Measurements from ENCODE around the gene MAN2B1. TPM values are rescaled to one million over a fixed set of nuclear protein-coding genes. Genes with fewer than 3 reads are reported as not detected.
"Not testable (repeated sequence)": the region's sequence is repeated elsewhere in the genome, so short reads cannot be mapped to it uniquely, and the experiment has no call there.

Gene MAN2B1
- total RNA-seq, 1 donor from 2014 or later: 120 TPM

DNA sequence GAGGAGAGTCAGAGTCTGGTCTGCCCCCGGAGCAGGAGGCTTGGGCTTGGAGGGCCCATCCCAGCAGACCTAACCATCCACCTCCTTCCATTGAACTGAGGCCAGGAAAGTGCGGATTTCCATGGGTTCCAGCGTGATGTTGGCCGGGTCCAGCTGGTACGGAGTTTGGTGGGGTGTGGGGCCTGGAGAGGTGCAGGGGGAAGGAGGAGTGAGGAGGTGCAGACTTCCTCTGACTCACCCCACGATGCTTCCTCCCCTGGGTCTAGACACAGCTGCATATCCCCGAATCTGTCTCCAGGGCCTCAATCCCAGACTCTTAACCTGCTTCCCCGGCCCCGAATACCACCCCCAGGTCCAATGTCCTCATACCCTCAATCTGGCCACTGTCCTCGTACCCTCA is 20.0 kb downstream of the MAN2B1 start:
- no peak overlapping the region for H3K4me3 Mint-ChIP-seq (ENCODE audit: unreplicated experiment)
- TF ChIP-seq, protein P1, sequence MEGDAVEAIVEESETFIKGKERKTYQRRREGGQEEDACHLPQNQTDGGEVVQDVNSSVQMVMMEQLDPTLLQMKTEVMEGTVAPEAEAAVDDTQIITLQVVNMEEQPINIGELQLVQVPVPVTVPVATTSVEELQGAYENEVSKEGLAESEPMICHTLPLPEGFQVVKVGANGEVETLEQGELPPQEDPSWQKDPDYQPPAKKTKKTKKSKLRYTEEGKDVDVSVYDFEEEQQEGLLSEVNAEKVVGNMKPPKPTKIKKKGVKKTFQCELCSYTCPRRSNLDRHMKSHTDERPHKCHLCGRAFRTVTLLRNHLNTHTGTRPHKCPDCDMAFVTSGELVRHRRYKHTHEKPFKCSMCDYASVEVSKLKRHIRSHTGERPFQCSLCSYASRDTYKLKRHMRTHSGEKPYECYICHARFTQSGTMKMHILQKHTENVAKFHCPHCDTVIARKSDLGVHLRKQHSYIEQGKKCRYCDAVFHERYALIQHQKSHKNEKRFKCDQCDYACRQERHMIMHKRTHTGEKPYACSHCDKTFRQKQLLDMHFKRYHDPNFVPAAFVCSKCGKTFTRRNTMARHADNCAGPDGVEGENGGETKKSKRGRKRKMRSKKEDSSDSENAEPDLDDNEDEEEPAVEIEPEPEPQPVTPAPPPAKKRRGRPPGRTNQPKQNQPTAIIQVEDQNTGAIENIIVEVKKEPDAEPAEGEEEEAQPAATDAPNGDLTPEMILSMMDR (IDR thresholded peaks at IDR 0.05): no peak
- no peak for DNase-seq (ENCODE audit: extremely low spot score, unreplicated experiment)
- no peak overlapping the region for H3K27ac Mint-ChIP-seq (ENCODE audit: unreplicated experiment)
- H3K4me1 Mint-ChIP-seq (ENCODE audit: unreplicated experiment): no peaks in the 10 kb centered on the region
- no peaks in the 10 kb centered on the region for H3K27me3 Mint-ChIP-seq (ENCODE audit: unreplicated experiment)
- H3K9me3 Mint-ChIP-seq (ENCODE audit: unreplicated experiment): no peaks in the 10 kb centered on the region
- H3K36me3 Mint-ChIP-seq (ENCODE audit: unreplicated experiment): peaks cover 6% of the 10 kb centered on the region

DNA sequence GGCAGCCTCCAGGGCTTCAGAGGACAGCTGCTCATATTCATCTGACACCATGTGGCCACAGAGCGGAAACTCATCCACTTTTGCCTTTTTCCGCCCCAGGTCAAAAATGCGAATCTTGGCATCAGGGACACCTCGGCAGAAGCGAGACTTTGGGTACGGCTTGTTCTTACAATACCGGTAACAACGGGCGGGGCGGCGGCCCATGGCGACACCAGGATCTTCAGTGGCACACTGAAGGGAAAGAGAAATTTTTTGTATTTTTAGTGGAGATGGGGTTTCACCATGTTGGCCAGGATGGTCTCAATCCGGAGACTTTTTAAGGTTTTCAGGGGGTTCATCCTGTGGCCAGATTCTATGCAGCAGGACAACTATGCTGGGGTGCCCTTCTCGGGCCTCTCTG is 22.8 kb downstream of the MAN2B1 start:
- not testable (repeated sequence) for H3K9me3 Mint-ChIP-seq (ENCODE audit: unreplicated experiment); H3K27me3 Mint-ChIP-seq (ENCODE audit: unreplicated experiment); H3K36me3 Mint-ChIP-seq (ENCODE audit: unreplicated experiment); H3K4me1 Mint-ChIP-seq (ENCODE audit: unreplicated experiment); DNase-seq (ENCODE audit: extremely low spot score, unreplicated experiment); H3K27ac Mint-ChIP-seq (ENCODE audit: unreplicated experiment); H3K4me3 Mint-ChIP-seq (ENCODE audit: unreplicated experiment)

DNA sequence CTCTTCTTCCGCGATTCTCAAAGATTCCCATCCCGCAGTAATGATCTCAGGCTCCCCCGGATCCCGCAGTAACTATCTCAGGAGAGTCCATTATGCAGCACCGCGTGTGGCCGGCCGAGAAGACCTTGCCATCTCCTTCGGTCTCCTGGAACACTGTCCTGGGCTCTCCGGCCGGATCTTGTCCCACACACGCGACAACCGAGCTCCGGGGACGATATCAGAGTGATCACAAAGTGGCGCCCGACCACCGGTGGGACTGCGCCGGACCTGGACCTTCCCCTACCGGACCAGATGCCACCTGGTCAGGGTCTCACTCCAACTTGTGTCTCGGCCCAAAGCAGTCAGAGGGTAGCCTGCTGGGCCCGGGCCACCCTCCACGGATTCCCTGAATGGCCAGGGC is 24.0 kb downstream of the MAN2B1 start:
- H3K9me3 Mint-ChIP-seq (ENCODE audit: unreplicated experiment): no peaks in the 10 kb centered on the region
- H3K4me3 Mint-ChIP-seq (ENCODE audit: unreplicated experiment): no peak overlapping the region
- H3K36me3 Mint-ChIP-seq (ENCODE audit: unreplicated experiment): peaks cover 1% of the 10 kb centered on the region
- no peak for DNase-seq (ENCODE audit: extremely low spot score, unreplicated experiment)
- H3K27me3 Mint-ChIP-seq (ENCODE audit: unreplicated experiment): no peaks in the 10 kb centered on the region
- TF ChIP-seq, protein P1 (IDR thresholded peaks at IDR 0.05): no peak
- H3K4me1 Mint-ChIP-seq (ENCODE audit: unreplicated experiment): peaks cover 6% of the 10 kb centered on the region
- no peak overlapping the region for H3K27ac Mint-ChIP-seq (ENCODE audit: unreplicated experiment)

DNA sequence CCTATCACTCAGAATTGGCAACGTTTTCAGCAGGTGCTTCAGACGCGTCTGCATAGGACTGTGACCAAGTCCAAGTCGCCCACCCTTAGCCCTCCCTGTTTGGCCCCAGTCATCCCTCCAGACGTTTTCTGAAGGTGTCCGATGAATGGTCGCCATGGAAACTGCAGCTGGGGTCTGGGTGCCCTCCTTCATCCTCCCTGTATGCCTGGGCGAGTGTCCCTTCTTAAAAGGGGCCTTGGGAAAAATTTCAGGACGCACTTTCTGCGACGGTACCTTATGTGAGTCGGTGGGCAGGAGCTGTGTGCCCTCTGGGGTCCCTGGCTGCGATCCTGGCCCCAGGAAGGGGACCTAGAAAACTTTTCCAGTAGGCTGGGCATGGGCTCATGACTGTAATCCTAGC is 25.1 kb downstream of the MAN2B1 start:
- Mint-ChIP-seq H3K4me1 (ENCODE audit: unreplicated experiment) (peaks cover 6% of the 10 kb centered on the region), H3K36me3 (ENCODE audit: unreplicated experiment) (peaks cover 1% of the 10 kb centered on the region), H3K4me3 (ENCODE audit: unreplicated experiment) (no peak overlapping the region), H3K27ac (ENCODE audit: unreplicated experiment) (no peak overlapping the region), H3K9me3 (ENCODE audit: unreplicated experiment) (no peaks in the 10 kb centered on the region), H3K27me3 (ENCODE audit: unreplicated experiment) (no peaks in the 10 kb centered on the region)
- TF ChIP-seq, protein P1 (IDR thresholded peaks at IDR 0.05): no peak
- DNase-seq (ENCODE audit: extremely low spot score, unreplicated experiment): no peak

DNA sequence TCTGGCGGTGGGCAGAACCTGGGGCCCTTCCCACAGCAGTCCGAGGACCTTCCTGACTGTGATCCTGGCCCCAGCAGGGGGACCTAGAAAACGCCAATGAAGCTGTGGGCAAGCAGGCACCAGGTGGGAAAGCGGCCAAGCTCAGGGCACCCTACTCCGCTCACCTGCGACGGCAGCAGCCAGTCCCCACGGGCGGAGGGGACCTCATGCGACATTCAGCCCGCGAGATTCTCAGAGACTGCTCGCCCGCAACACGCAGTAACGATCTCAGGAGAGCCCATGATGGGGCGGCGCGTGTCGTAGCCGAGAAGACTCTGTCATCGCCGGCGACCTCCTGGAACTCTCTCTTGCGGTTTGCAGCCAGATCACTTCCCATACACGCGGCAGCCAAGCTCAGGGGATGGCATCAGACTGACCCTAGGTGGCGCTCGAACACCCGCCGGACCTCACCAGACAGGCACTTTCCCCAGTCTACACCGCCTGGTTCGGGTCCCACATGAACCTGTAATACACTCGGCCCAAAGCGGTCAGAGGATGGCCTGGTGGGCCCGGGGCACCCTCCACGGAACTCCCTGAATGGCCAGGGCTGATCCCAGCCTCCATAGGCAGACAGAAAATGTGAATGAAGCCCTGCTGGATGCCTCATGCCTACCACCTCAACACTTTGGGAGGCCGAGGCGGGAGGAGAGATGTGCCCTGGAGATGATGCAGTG is 26.5 kb downstream of the MAN2B1 start:
- peaks cover 1% of the 10 kb centered on the region for H3K36me3 Mint-ChIP-seq (ENCODE audit: unreplicated experiment)
- H3K9me3 Mint-ChIP-seq (ENCODE audit: unreplicated experiment): no peaks in the 10 kb centered on the region
- H3K4me3 Mint-ChIP-seq (ENCODE audit: unreplicated experiment): peak overlapping the region; percentile 44
- TF ChIP-seq, protein P1 (IDR thresholded peaks at IDR 0.05): peak; percentile 78
- peak; percentile 92 for DNase-seq (ENCODE audit: extremely low spot score, unreplicated experiment)
- H3K27ac Mint-ChIP-seq (ENCODE audit: unreplicated experiment): peak overlapping the region; percentile 41
- no peaks in the 10 kb centered on the region for H3K27me3 Mint-ChIP-seq (ENCODE audit: unreplicated experiment)
- peaks cover 6% of the 10 kb centered on the region for H3K4me1 Mint-ChIP-seq (ENCODE audit: unreplicated experiment)
